K562 (cell line): ENCODE results near the gene MDN1. TPM values are rescaled to one million over a fixed set of nuclear protein-coding genes. Genes with fewer than 3 reads are reported as not detected.

Experiments
- ATAC-seq: fragments of 200-7000 bp; cut with Tn5 transposase; 3 replicates; pipeline ENCODE4 v1.9.1; 2020; ENCODE audit warnings: moderate library complexity
- BruUV-seq: library from RNA; stranded (reverse); fragments of 400-500 nt; replicated peaks from 2 replicates; lab custom pipeline; 2021; lab: Mats Ljungman, UMichigan
- CTCF ChIA-PET: fragments of 300-600 bp; formaldehyde crosslinking; extraction: SDS; loops from one replicate; lab custom pipeline; 2021; ENCODE audit warnings: low intra/inter-chr PET ratio; lab: Yijun Ruan, JAX
- POLR2A ChIA-PET: fragments of 300-600, 350-650 bp; sonication (Branson Sonifier 250); formaldehyde crosslinking; extraction: SDS; loops from one replicate; lab custom pipeline; 2021; ENCODE audit warnings: antibody characterized with exemption, inconsistent platforms; lab: Yijun Ruan, JAX
- DNase-seq, 4 experiments: peaks; one replicate each; pipeline versions ENCODE4 v3.0.0 to v3.0.0-alpha.2; 2011 to 2018; ENCODE audit warnings: low spot score in 3 of 4, mixed read lengths in 3 of 4; ENCODE audit errors: extremely low read depth in 1 of 4
- FAIRE-seq: peaks from 2 replicates; lab custom pipeline; 2011; peaks lifted over from hg19 to GRCh38; lab: Jason Lieb, UNC
- H2AFZ ChIP-seq: 2 replicates; pipeline ENCODE4 v1.6.0; 2011; ENCODE audit warnings: low read depth, low read length, control low read depth, inconsistent platforms
- H3K27ac ChIP-seq: fragments of 200-600 bp; 3 replicates; pipeline ENCODE4 v1.8.0; 2011; ENCODE audit warnings: low read depth, mild to moderate bottlenecking, control low read depth, inconsistent platforms, low read length, moderate library complexity, mixed read lengths; ENCODE audit errors: extremely low read depth
- H3K27me3 ChIP-seq, 2 experiments: fragments of 300-600 bp in 1 of 2; 2 replicates in 1 of 2; 3 replicates in 1 of 2; pipeline versions ENCODE4 v1.6.0 to v1.8.0; 2011; ENCODE audit warnings: inconsistent platforms in 2 of 2, low read length in 2 of 2, mild to moderate bottlenecking in 1 of 2, mixed read lengths in 1 of 2, moderate library complexity in 1 of 2; ENCODE audit not compliant: control insufficient read depth in 2 of 2, insufficient read depth in 2 of 2
- H3K36me3 ChIP-seq: fragments of 300-600 bp; 3 replicates; pipeline ENCODE4 v1.8.0; 2011; ENCODE audit warnings: mild to moderate bottlenecking, low read length, inconsistent platforms; ENCODE audit not compliant: control insufficient read depth, insufficient read depth
- H3K4me1 ChIP-seq, 2 experiments: fragments of 200-600 bp in 1 of 2; replicated peaks in 1 of 2; 2 replicates in 1 of 2; 3 replicates in 1 of 2; pipeline versions ENCODE4 v1.5.1 to v1.8.0; 2011; ENCODE audit warnings: inconsistent platforms in 2 of 2, low read length in 2 of 2, mild to moderate bottlenecking in 1 of 2, mixed read lengths in 1 of 2, moderate library complexity in 1 of 2; ENCODE audit not compliant: control insufficient read depth in 2 of 2, insufficient read depth in 2 of 2
- H3K4me2 ChIP-seq: 2 replicates; pipeline ENCODE4 v1.6.1; 2011; ENCODE audit warnings: low read length, control low read depth, inconsistent platforms, mixed read lengths; ENCODE audit not compliant: insufficient read depth
- H3K4me3 ChIP-seq: fragments of 200-600 bp; sonication (generic), shearing (Covaris generic); 2 replicates; pipeline ENCODE4 v1.5.1; 2016; ENCODE audit warnings: control low read depth, inconsistent platforms
- H3K79me2 ChIP-seq: fragments of 200-600 bp; 3 replicates; pipeline ENCODE4 v1.8.0; 2011; ENCODE audit warnings: low read length, inconsistent platforms; ENCODE audit not compliant: control insufficient read depth, insufficient read depth
- H3K9ac ChIP-seq, 2 experiments: 2 replicates each; pipeline versions ENCODE4 v1.6.0 to v1.6.1; 2011; ENCODE audit warnings: low read depth in 2 of 2, low read length in 2 of 2, control low read depth in 1 of 2, inconsistent platforms in 1 of 2, mild to moderate bottlenecking in 1 of 2, mixed read lengths in 1 of 2; ENCODE audit not compliant: insufficient read depth in 1 of 2
- H3K9me1 ChIP-seq: one replicate; pipeline ENCODE4 v1.6.0; 2011; ENCODE audit warnings: inconsistent platforms, mild to moderate bottlenecking, low read length, moderate library complexity; ENCODE audit not compliant: control insufficient read depth, insufficient read depth
- H3K9me3 ChIP-seq: replicated peaks from 2 replicates; pipeline ENCODE4 v1.5.1; 2011; ENCODE audit warnings: low read depth, low read length, inconsistent platforms; ENCODE audit not compliant: control insufficient read depth, insufficient read depth
- H4K20me1 ChIP-seq: replicated peaks from 2 replicates; pipeline ENCODE4 v1.6.1; 2011; ENCODE audit warnings: low read length, inconsistent platforms, mixed read lengths; ENCODE audit not compliant: control insufficient read depth, insufficient read depth
- ASH1L ChIP-seq: fragments of 450-650 bp; IDR thresholded peaks from 2 replicates; pipeline ENCODE4 v1.6.1; 2018; ENCODE audit warnings: borderline replicate concordance, mild to moderate bottlenecking, low read depth; ENCODE audit not compliant: partially characterized antibody
- FOXJ3 ChIP-seq: sonication (generic); formaldehyde crosslinking; IDR thresholded peaks from 2 replicates; pipeline ENCODE4 v1.4.0; 2020; ENCODE audit warnings: mild to moderate bottlenecking, missing genetic modification reagents
- FOXP1 ChIP-seq: sonication (generic); formaldehyde crosslinking; IDR thresholded peaks from 2 replicates; pipeline ENCODE4 v1.8.0; 2022; ENCODE audit warnings: mild to moderate bottlenecking, missing genetic modification reagents
- GTF2B ChIP-seq: IDR thresholded peaks from 2 replicates; pipeline ENCODE4 v1.6.1; 2011; ENCODE audit not compliant: insufficient read length; ENCODE audit errors: extremely low read depth
- HMG20A ChIP-seq: fragments of 450-650 bp; formaldehyde crosslinking; conservative IDR thresholded peaks from 2 replicates; pipeline ENCODE4 v1.4.0; 2020; ENCODE audit warnings: mild to moderate bottlenecking, mixed read lengths
- MAFG ChIP-seq: fragments of 450-650 bp; conservative IDR thresholded peaks from 2 replicates; pipeline ENCODE4 v1.6.1; 2016; ENCODE audit warnings: missing genetic modification characterization, missing compliant biosample characterization
- MAFK ChIP-seq: IDR thresholded peaks from 2 replicates; pipeline ENCODE4 v1.6.1; 2011; ENCODE audit warnings: low read length, improper control_type of control experiment
- NFE2 ChIP-seq: IDR thresholded peaks from 2 replicates; pipeline ENCODE4 v1.6.1; 2014; ENCODE audit warnings: antibody characterized with exemption, low read depth
- PRPF4 ChIP-seq: fragments of 200-400 bp; formaldehyde crosslinking; IDR thresholded peaks from one replicate; pipeline ENCODE4 v1.6.1; 2017; ENCODE audit warnings: low read length, low read depth, mild to moderate bottlenecking; ENCODE audit not compliant: insufficient read depth, poor library complexity, severe bottlenecking
- TBP ChIP-seq: optimal IDR thresholded peaks from 2 replicates; pipeline ENCODE3; 2011; ENCODE audit warnings: low read depth, low read length, improper control_type of control experiment
- ZBTB33 ChIP-seq: sonication (generic); formaldehyde crosslinking; IDR thresholded peaks from 2 replicates; pipeline ENCODE4 v1.8.1; 2023; ENCODE audit warnings: mild to moderate bottlenecking, missing genetic modification reagents
- ZFP36 ChIP-seq: fragments of 150-350 bp; IDR thresholded peaks from 2 replicates; pipeline ENCODE4 v1.6.1; 2018; ENCODE audit warnings: low read length, low read depth; ENCODE audit not compliant: partially characterized antibody
- ZNF318 ChIP-seq, 2 experiments: fragments of 450-650 bp; IDR thresholded peaks; 2 replicates each; pipeline ENCODE4 v1.6.1; 2016; ENCODE audit warnings: mild to moderate bottlenecking in 2 of 2, borderline replicate concordance in 1 of 2, low read depth in 1 of 2, moderate library complexity in 1 of 2
- WGBS: fragments of 100-300 bp; shearing (Covaris generic); methylation state at CpG from one replicate; pipeline ENCODE4 v1.1.6; 2016; ENCODE audit warnings: low coverage, mixed read lengths; ENCODE audit not compliant: insufficient coverage; ENCODE audit errors: missing lambda C conversion rate; 5-methylcytosine and 5-hydroxymethylcytosine counted together
- in situ Hi-C: fragments of 300-500 bp; cut with MboI; formaldehyde crosslinking; loops from 4 replicates; pipeline ENCODE4 v1.15.0; 2018; ENCODE audit warnings: inconsistent platforms, mixed read lengths
- intact Hi-C: fragments of 100-400 bp; cut with micrococcal nuclease; formaldehyde crosslinking; loops from 2 replicates; pipeline ENCODE4 v1.14.2; 2022
- polyA plus RNA-seq, 8 experiments: library from polyadenylated mRNA; depleted of rRNA in 4 of 8; stranded (reverse) in 5 of 8; unstranded in 3 of 8; fragments of >200 nt; fragmentation: Nextera tagmentation in 2 of 8; fragmentation: Illumina TruSeq in 1 of 8; extraction: Ambion mirVana in 2 of 8; extraction: Trizol in 1 of 8; gene quantifications; 2 replicates each; pipeline versions ENCODE4 v1.2.1 to v1.2.3, GENCODE V29; 2011 to 2014; ENCODE audit warnings: inconsistent platforms in 1 of 8, missing spikeins in 1 of 8
- total RNA-seq, 7 experiments: library from RNA; depleted of rRNA in 6 of 7; stranded (reverse); fragments of >200 nt in 6 of 7; fragmentation: Illumina TruSeq in 2 of 7; extraction: Trizol in 2 of 7; gene quantifications; 2 replicates each; pipeline versions ENCODE4 v1.2.1 to v1.2.3, GENCODE V29; 2011 to 2021; ENCODE audit warnings: low replicate concordance in 1 of 7

MDN1 gene
- total and polyA plus RNA-seq, 9 of the 15 experiments (the other 6 are each of a cell fraction or from before 2014, with no cell fraction given) = 25.6 to 93.6 (median 43.0) TPM

GRCh38 chr6:89859744-89860143 is 40.1 kb upstream of the MDN1 start:
- H3K9ac ChIP-seq = no peak overlapping the region
- no peak overlapping the region for H3K4me3 ChIP-seq
- FAIRE-seq = no peak
- no peaks in the 10 kb centered on the region for H4K20me1 ChIP-seq
- no peak overlapping the region for H2AFZ ChIP-seq
- POLR2A ChIA-PET = no interaction called here
- 94% methylated on average over 4 of the region's 4 CpGs for WGBS
- H3K4me1 ChIP-seq = no peaks in the 10 kb centered on the region
- peaks cover 5% of the 10 kb centered on the region for H3K9me3 ChIP-seq
- H3K4me2 ChIP-seq = no peak overlapping the region
- ATAC-seq = no peak
- H3K79me2 ChIP-seq = no peaks in the 10 kb centered on the region
- no peaks in the 10 kb centered on the region for H3K9me1 ChIP-seq
- no peak for DNase-seq
- BruUV-seq = no TSS peak
- H3K27ac ChIP-seq = no peak overlapping the region
- intact Hi-C loops (no loop called here), in situ Hi-C loops (no loop called here)
- CTCF ChIA-PET = no interaction called here
- no peaks in the 10 kb centered on the region for H3K27me3 ChIP-seq
- peaks cover 84% of the 10 kb centered on the region for H3K36me3 ChIP-seq
- TF ChIP-seq HMG20A (no peak), FOXP1 (CRISPR knock-in tag) (no peak), MAFK (no peak), NFE2 (no peak), PRPF4 (no peak), ASH1L (no peak), ZBTB33 (no peak), GTF2B (no peak), MAFG (tag) (no peak), FOXJ3 (no peak), ZFP36 (no peak), ZNF318 (IDR thresholded peaks at IDR 0.05; ENCODE audit: borderline replicate concordance in 1 of 2, low read depth in 1 of 2) (no peak), TBP (no peak)
